NCI-H1417 (cell line): ENCODE data around the gene CAMTA2.

ENCODE experiments used
- DNase-seq, 3 experiments: peaks; one replicate each; lab custom pipeline; 2025; lab: John Stamatoyannopoulos, UW

The CAMTA2 gene

DNA sequence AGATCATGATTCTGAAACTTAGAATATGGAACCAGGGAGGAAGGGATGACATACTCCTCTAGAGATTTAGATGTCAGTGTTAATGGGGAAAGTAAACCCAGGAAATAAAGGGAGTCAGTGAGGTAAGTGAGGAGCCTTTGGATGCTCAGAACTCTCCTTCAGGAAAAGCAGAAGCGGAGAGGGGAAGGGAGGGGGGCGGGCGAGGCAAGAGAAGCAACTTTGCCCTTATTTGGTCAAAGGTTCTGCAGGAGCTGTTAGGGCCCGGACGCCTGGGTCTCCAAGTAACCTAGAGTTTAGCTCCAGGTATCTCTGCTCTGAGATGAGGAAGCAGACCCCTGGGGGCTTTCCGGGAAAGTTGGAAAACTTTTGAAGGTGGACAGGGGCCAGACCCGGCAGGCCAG, 40.5 kb downstream of the CAMTA2 start:
- no peak for DNase-seq

GRCh38 chr17:4946312-4946976, 41.0 kb downstream of the CAMTA2 start:
- DNase-seq, result peak in 1 of 3 experiments; percentile 8

DNA sequence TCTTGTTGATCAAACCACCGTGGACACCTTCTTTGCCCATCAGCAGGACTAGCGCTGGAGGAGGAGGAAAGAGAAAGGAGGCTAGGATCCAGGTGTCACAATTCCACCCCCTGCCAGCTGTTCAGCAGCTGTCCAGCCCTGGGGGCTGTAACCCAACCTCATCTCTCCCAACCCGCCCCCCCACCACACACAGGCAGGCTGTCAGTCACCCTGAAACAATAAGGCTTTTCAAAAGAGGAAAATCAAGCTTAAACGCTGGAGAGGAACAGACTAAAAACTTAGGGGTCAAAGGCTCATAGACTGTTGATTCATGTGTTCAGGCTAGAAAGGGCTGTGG, 41.6 kb downstream of the CAMTA2 start:
- DNase-seq, result no peak

- DNase-seq, result peak in 1 of 3 experiments; percentile 38
These were observed 42.1 kb downstream of the CAMTA2 start for GRCh38 chr17:4945176-4945943.

DNA sequence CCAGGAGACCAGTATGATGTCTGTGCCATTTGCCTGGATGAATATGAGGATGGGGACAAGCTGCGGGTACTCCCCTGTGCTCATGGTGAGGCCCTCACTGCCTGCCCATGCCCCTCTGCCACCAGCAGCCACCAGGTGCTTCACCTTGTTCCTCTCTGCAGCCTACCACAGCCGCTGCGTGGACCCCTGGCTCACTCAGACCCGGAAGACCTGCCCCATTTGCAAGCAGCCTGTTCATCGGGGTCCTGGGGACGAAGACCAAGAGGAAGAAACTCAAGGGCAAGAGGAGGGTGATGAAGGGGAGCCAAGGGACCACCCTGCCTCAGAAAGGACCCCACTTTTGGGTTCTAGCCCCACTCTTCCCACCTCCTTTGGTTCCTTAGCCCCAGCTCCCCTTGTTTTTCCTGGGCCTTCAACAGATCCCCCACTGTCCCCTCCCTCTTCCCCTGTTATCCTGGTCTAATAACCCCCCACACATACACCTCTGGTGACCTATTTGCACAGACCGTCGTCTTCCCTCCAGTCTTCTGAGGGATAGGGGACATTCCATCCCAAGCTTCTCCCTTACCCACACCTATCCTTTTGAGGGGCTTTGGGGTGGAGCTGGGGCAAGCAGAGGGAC, 42.8 kb downstream of the CAMTA2 start:
- no peak for DNase-seq

- no peak for DNase-seq
These were observed 43.3 kb downstream of the CAMTA2 start for GRCh38 chr17:4944163-4944553.

GRCh38 chr17:4942760-4943508, 44.5 kb downstream of the CAMTA2 start:
- no peak for DNase-seq

GRCh38 chr17:4941319-4941610, 46.2 kb downstream of the CAMTA2 start:
- no peak for DNase-seq

DNA sequence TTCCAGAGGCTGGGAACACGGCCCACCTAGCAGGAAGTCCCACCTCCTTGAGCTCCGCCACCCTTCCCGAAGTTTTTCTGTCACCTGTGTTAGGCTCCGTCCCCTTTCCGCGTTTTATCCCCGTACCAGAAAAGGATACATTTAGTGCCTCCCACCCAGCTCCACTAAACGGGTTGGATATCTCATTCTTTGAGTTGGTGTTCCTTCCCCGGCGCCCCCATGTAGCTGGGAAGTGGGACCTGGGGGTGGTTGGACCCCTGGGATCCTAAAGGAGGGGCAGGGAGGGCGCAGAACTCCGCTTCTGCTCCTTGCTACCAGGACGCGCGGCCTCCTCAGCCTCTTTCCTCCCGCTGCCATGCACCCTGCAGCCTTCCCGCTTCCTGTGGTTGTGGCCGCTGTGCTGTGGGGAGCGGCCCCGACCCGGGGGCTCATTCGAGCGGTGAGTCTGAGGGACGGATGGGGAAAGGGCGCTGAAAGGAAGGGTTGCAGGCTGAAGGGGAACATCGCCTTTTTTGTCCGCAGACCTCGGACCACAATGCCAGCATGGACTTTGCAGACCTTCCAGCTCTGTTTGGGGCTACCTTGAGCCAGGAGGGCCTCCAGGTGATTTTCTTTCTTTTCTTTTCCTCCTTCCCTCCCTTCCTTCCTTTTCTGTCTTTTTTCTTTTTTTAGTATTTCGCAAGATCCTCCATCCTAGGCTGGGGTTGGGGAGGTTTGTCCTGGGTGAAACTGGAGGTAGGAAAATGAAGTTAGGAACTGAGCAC, 46.7 kb downstream of the CAMTA2 start:
- no peak for DNase-seq

DNA sequence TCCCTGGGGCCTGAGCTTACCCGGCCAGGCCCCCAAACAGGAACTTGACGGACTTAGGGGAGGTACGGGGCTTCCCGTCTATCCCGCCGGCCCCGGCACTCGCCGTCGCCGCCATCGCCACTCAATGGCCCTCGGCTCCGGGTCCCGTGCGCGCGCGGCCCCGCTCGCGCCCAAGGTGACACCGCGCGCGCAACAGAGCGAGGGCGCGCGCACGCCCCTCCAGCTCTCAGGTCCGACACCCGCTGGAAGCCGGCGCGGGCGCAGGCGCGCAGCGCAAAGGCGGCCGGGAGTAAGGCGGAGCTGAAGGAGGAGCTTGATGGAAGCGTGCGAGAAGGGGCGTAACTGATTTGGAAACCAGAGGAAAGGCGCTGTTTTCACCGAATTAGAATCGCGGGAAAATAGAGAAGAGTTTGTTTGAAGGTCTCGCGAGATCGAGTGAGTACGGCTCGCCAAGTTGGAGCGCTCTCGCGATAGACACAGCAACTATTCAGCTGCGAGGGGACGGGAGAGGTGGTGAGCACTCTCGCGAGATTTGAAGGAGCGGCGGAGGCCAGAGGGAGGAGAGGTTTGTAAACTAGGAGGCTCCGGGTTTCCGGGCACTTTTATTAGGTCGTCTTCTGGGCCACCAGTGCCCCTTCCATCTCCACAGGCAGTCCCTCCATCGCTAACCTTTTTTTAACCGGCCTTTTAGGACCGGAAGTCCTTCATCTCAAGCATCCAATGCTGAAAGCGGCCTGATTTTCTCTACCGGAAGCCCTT, 47.5 kb downstream of the CAMTA2 start, which contains the start of the genes RNF167 and SLC25A11:
Gene RNF167, plus strand, starts transcription at position 473 of the 759 bp plus-strand sequence. CDS start 642 bp downstream, outside the sequence.
Gene SLC25A11, minus strand, starts transcription at position 251 of the 759 bp plus-strand sequence. Its CDS starts 136 bp downstream, at position 115.
- peak; percentile 98 to 99 (median 98) for DNase-seq

DNA sequence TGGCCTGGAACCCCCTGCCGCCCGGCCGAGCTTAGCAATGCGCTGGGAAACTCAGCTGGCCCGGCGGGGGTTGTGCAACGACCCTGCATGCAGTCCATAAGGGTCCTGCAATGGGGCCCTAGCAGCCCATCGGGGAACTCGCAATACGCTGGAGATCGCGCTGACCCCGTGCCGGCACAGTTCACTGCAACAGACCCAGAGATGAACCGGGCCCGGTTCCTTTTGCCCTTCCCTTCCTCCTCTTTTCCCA, 48.0 kb downstream of the CAMTA2 start:
- no peak for DNase-seq

- peak in 1 of 3 experiments; percentile 8 for DNase-seq
These were observed 48.6 kb downstream of the CAMTA2 start for GRCh38 chr17:4938688-4939545.

DNA sequence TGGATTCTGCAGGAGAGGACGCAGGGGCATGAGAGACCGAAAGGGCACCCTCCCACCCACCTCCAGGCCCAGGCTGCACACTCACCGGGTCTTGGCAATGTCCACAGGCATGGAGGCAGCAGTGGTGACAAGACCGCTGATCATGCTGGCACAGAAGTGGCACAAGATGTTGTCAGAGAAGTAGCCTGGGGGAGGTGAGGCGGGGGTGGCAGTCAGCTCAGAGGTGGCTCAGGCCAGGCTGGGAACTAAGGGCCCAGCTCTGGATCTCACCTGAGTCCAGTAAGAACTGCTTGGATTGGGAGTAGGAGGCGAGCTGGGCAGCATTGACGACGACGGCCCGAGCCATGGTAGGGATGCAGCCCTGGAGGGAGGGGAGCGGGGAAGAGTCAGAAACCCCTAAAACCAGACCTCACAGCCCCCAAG, 49.4 kb downstream of the CAMTA2 start:
- DNase-seq, result no peak

DNA sequence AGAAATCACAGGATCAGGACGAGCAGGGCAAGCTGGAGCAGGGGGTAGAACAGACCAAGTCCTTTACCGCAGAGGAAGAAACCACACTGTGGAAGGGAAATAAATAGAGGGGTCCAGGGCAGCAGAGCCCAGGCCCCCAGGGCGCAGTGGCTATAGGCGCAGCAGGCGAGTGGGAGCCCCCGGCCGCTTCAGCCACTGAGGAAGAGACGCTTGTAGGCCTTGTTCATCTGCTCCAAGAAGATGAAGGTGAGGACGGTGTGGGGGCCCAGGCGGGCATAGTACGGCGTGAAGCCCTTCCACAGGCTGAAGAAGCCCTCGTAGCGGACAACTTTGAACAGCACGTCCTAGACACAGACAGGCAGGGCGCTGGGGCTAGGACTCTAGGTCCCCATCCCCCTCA, 49.9 kb downstream of the CAMTA2 start:
- DNase-seq, result no peak

GRCh38 chr17:4936436-4936835, 51.0 kb downstream of the CAMTA2 start:
- no peak for DNase-seq

DNA sequence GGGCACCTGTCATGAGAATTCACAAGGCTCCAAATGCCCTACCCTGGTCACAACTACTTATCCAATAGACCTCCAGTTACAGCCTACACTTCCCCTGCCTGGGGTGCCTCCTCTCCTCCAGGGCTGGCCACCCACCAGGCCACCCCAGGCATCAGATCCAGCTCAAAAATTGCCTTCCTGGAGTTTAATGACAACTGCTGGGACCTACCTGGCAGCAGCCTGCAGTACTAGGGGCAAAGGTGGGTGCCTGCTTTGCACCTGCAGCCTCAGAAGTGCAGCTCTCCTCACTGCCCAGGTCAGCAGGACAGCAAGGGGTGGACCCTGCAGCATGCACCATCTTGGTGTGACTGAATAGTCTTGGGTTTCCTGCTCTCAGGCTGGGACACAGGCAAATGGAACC, 51.8 kb downstream of the CAMTA2 start:
- no peak for DNase-seq

DNA sequence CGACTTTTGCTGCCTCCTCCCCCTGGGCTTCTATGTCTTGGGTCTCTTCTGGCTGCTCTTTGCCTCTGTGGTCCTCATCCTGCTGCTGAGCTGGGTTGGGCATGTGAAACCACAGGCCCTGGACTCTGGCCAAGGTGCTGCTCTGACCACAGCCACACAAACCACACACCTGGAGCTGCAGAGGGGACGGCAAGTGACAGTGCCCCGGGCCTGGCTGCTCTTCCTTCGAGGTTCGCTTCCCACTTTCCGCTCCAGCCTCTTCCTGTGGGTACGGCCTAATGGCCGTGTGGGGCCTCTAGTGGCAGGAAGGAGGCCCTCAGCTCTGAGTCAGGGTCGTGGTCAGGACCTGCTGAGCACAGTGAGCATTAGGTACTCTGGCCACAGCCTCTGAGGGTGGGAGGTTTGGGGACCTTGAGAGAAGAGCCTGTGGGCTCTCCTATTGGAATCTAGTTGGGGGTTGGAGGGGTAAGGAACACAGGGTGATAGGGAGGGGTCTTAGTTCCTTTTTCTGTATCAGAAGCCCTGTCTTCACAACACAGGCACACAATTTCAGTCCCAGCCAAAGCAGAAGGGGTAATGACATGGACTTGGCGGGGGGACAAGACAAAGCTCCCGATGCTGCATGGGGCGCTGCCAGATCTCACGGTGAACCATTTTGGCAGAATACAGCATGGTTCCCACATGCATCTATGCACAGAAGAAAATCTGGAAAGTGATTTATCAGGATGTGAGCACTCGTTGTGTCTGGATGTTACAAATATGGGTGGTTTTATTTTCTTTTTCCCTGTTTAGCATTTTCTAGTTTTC, 53.1 kb downstream of the CAMTA2 start:
- DNase-seq, result no peak

GRCh38 chr17:4933646-4934045, 53.8 kb downstream of the CAMTA2 start:
- no peak for DNase-seq

DNA sequence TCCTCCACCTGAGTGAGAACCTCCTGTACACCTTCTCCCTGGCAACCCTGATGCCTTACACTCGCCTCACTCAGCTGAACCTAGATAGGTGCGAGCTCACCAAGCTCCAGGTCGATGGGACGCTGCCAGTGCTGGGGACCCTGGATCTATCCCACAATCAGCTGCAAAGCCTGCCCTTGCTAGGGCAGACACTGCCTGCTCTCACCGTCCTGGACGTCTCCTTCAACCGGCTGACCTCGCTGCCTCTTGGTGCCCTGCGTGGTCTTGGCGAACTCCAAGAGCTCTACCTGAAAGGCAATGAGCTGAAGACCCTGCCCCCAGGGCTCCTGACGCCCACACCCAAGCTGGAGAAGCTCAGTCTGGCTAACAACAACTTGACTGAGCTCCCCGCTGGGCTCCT, 54.7 kb downstream of the CAMTA2 start:
- DNase-seq, result no peak
